AG09309 (cell line): ENCODE results near the gene DLGAP1.

ENCODE experiments used
- DNase-seq: peaks from one replicate; pipeline ENCODE4 v3.0.0-alpha.2; 2010; ENCODE audit warnings: low read depth
- H3K4me3 ChIP-seq: 2 replicates; pipeline ENCODE4 v1.5.1; 2011; ENCODE audit warnings: mild to moderate bottlenecking, low read depth, low read length, moderate library complexity; ENCODE audit not compliant: control insufficient read depth
- TF ChIP-seq, protein P1 (sequence below): IDR thresholded peaks from 2 replicates; pipeline ENCODE4 v1.5.1; 2011; ENCODE audit warnings: mild to moderate bottlenecking, low read depth, low read length, inconsistent platforms; ENCODE audit not compliant: insufficient read depth, control insufficient read depth; ENCODE audit errors: missing control alignments

DLGAP1 gene

DNA sequence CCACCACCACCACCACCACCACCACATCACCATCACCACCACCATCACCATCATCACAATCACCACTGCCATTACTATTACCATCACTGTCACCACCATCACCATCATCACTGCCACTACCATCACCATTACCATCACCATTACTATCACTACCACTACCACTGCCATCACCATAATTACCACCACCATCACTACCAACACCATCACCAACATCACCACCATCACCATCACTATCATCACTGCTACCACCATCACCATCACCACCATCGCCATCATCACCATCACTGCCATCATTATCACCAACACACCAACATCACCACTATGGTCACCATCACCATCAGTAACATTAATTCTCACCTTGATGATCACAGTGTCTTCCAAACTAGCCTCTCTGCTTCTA is 713.8 kb downstream of the DLGAP1 start:
- no peak overlapping the region for H3K4me3 ChIP-seq
- TF ChIP-seq, protein P1, sequence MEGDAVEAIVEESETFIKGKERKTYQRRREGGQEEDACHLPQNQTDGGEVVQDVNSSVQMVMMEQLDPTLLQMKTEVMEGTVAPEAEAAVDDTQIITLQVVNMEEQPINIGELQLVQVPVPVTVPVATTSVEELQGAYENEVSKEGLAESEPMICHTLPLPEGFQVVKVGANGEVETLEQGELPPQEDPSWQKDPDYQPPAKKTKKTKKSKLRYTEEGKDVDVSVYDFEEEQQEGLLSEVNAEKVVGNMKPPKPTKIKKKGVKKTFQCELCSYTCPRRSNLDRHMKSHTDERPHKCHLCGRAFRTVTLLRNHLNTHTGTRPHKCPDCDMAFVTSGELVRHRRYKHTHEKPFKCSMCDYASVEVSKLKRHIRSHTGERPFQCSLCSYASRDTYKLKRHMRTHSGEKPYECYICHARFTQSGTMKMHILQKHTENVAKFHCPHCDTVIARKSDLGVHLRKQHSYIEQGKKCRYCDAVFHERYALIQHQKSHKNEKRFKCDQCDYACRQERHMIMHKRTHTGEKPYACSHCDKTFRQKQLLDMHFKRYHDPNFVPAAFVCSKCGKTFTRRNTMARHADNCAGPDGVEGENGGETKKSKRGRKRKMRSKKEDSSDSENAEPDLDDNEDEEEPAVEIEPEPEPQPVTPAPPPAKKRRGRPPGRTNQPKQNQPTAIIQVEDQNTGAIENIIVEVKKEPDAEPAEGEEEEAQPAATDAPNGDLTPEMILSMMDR: no peak
- DNase-seq: no peak

GRCh38 chr18:3728704-3729437 is 726.2 kb downstream of the DLGAP1 start:
- no peak for DNase-seq
- TF ChIP-seq, protein P1: no peak
- H3K4me3 ChIP-seq: no peak overlapping the region

GRCh38 chr18:3727274-3727673 is 727.8 kb downstream of the DLGAP1 start:
- DNase-seq: no peak
- H3K4me3 ChIP-seq: no peak overlapping the region
- TF ChIP-seq, protein P1: no peak

DNA sequence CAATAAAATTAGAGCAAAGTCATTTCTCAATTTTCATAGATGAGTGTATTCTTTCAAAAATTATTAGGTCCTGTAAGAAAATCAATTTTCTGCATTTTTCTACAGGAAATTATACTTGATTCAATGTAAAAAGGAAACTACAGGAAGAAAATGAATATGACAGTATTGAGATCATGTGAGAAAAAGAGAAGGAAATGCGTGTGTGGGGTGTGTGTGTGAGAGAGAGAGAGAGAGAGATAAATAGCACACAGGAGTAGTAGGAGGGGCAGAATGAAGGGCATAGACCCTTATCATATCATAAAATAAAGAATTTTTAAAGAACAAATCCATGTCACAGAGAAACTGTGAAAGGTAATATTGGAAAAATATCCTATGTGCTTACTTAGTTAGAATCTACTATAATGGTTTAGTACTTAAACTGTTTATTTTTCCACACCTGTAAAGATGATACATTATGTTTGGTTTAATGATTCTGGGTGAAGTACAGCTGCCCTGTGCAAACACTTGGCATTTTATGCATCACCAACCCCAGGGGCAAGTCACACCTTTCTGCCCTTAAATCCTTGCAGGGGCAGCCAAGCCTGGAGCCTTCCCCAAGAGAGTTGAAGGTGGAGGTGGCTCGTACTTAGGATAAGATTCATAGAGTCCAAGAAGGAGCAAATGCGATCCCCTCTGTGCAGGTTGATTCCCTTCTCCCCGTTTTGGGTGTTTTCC is 728.7 kb downstream of the DLGAP1 start:
- TF ChIP-seq, protein P1: no peak
- DNase-seq: no peak
- no peak overlapping the region for H3K4me3 ChIP-seq

GRCh38 chr18:3725115-3725514 is 730.0 kb downstream of the DLGAP1 start:
- no peak for DNase-seq
- TF ChIP-seq, protein P1: no peak
- no peak overlapping the region for H3K4me3 ChIP-seq

DNA sequence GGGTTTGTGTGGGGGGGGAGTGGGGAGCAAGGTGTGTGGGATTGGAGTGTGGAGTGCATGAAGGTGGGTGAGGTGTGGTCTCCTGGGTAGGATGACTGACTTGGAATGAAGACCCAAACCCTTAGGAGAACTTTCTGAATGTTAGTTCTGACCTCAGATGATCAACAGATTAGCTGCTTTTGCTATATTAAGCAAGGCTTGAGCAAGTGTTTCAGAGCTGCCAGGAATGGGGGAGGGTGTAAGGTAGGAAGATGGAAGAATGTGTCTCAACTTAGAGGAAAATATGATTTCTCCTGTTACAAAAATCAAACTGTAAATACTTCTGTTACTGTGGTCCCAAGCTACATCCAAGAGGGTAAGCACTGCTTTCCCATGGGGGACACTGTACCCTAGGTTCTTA is 731.6 kb downstream of the DLGAP1 start:
- no peak for DNase-seq
- TF ChIP-seq, protein P1: no peak
- H3K4me3 ChIP-seq: no peak overlapping the region
